Measurements from ENCODE around the gene CTNNA3.

The CTNNA3 gene

DNA sequence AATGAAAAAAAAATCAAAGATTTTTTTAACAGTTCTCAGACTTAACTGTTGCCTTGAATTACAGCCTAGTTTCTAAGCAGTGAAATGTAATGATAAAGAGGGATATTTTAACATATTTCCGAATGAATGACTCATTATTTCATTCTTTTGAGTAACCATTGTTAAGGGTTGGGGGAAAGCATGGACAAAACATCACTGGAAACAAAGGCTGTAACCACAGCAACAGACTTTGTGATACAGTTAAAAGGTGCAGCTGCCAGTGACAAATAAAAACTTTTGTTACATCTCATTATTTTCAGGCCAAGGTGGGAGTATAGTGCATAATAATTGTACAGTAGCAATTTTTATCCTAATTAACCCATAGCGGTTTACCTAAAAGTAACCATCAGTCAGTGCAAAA, 597.5 kb downstream of the CTNNA3 start:
- DNase-seq: no peak

DNA sequence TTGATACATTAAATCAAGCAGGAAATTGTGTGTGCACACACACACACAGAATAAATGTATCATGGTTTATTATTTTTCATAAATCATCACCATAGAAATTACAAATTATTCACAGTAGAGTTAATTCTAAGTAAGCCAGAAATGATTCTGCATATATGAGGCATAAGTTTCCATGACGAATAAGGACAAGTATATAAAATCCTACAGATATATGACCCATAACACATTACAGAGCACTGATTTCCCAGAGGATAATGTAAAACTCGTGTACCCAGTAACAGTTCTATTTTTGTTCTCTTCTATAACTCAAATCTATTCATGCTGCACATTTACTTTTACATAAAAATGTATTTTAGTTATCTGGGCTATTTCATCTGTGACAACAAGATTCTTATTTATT, 600.5 kb downstream of the CTNNA3 start:
- DNase-seq: no peak

DNA sequence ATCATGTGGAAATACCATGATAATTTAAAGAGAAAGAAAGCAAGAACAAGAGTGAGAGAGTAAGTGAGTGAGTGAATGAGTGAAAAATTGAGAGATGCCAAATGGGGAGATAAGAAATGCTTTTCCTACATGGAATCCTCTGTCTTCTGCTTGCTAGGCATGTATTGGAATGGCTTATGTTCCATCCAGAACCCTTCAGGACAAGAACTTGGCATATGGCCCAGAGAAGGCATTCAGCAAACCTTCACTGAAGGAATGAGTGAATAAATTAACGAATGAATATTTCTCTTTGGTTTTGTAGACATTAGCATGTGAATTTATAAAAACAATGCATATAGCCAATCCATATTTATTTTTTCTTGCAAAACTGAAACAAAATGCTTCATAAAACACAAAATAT, 608.0 kb downstream of the CTNNA3 start:
- no peak for DNase-seq

DNA sequence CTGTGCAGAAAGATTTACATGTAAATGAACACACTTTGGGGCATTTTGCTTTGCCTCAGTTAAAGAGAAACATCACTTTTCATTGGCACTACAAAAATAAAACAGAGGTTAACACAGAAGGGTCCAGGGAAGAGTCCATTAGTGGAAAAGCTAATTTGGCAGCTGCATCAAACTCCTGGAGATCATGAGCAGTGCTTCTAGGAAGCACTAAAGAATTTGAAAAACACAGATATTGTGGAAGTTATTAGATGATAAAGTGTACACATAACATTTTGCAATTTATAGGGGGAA, 608.9 kb downstream of the CTNNA3 start:
- no peak for DNase-seq

DNA sequence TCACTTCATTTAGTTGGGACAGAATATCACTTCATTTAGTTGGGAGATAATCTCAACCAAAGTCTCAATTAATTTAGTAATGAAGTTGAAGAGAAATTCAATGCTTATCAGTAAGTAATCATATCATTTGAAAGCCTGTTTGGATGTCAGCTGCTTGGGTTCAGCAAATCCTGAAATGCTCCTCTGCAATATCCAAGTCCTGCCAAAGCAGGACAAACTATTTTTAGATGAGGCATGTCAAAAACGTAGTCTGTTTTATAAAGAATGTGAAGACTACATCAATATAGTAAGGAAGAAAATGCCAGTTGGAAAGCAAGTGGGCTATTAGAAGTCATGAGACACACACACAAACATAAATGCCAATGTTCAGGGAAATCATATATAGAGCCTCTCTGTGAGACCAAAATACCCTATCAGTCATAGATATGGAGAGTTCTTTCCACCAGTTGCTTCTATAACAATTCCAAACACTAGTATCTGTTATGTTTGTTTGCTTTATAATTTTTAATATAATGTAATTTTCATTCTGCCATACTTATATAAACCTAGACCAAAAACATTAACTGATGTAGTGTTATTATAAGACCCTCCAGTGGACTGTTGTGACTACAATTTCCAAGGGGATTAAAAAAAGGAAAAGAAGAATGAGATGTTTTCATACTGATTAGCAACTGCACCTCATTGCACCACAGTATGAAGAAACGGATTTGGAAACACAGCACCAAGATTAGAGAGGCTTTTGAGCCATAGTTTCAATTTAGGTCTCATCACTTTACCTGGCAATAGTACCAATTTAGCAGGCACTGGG, 609.5 kb downstream of the CTNNA3 start:
- DNase-seq: no peak

DNA sequence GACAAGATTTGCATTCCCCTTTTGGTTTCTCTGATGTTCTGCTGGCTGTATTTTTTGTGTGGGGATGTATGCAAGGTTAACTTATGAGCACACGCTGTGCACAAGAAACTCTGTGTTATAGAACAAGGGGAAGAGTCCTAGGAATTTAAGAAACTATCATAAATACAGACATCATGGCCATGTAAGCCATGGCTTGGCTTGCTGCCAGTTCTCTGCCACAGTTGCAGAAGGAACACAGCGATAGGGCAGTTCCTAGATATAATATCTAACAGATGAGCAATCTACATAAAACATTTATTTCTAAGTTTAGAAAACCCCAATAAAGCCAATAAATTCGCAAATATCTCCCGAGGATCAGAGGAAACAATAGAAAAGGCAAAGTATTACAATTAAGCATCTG, 616.9 kb downstream of the CTNNA3 start:
- DNase-seq: no peak

DNA sequence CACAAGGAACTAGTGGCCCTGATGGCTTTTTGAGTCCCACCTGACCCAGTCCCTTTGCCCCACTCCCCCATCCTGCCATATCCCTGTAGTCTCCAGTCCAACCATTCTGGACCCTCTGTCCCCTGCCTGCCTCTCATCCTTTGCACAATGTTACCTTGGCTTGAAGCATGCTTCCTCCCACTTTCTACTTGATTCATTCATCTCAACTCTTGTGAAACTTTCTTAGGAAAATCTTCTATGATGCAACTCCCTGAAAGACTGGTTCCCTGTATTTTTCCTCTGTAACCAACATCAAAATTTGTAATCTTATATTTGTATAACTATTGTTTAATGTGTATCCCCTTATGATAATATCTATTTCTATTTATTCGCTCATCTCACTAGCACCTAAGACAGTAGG, 618.6 kb downstream of the CTNNA3 start:
- no peak for DNase-seq

DNA sequence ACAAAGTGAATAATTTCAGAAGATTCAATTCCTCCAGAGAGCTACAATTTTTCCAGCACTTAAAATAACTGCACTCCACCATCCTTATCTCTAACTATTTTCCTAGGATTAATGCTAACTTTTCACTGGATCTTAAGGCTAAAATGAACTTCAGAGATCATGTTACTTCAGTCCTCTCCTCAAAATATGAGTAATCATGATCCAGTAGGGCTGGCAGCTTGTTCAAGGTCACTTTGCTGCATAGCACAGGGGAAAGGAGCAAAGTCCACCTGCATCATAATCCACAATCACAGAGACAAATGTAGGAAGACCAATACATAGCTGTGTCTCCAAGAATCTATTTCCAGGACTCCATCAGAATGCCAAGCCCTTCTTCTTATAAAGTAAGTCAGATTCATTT, 619.9 kb downstream of the CTNNA3 start:
- DNase-seq: no peak

DNA sequence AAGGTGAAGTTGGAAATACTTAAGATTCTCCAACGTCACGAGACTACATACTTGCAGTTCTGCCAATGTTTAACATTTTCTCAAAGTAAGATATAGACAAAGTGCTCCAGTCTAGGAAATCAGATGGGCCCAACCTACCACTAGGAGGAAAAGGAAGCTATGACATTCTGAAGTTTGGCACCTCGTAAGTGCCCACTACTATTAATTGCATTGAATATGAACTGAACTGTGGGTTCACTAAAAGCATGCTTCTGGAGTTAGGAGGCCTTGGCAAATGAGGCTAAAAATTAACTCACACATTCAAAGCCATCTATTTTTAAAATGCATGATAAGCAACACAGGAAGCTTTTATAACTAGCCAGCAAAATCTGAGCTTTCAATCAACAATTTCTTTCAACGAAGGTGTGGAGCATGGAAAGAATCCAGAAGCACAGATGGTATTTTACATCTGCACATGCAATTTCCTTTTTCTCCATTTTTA, 620.5 kb downstream of the CTNNA3 start:
- DNase-seq: no peak

DNA sequence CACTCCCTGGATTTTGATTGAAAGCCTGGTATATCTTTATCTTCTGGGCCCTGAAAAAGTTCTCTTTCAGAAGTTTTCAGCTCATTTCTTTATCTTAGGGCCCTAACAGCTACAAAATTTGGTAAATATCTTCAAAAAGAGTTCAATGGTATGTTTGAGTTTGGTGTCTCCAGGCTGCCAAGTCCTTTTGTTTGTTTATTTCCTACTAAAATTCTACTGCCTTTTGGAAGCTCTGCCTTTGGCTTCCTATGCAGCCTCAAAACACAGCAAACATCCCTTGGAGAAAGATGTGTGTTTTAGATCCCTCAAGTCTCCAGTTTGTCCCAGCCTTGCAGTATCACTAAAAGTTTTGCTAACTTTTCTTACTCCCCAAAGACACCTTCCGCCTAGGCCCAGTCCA, 623.3 kb downstream of the CTNNA3 start:
- DNase-seq: no peak

DNA sequence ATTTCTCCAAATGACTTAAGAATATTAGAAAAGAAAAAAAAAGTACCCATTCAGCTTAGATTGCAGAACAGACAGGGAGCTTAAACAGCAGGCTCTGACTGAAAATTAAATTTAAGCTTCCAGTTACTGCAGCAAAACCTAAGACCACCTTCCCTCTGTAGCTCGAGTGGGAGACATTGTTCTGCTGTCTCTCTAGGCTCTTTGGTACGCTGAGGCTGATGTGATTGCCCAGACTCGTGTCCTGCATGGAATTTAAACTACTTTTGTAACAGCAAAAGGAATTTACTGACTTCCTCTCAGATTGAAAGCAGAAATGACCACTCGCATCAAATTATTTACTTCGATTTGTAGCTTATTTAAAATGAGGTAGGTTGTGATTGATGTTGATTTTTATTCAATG, 645.6 kb downstream of the CTNNA3 start:
- DNase-seq: no peak

DNA sequence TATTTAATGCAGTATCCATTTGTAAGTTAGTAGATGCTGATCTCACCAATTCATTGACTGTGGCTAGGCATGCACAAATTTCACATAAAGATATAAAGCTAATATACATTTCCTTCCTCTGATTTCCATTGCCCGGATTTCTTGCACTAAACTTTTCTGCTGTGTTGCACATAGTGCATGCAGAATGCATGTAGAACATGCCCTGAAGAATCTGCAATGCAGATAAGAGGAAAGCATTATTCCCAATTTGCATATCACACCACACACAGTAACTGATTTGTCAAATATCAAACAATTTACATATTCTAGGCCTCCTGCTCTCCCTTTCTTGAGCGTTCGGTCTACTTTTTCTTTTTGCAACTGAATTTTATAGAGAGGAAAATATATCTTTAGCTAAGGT, 646.0 kb downstream of the CTNNA3 start:
- no peak for DNase-seq

DNA sequence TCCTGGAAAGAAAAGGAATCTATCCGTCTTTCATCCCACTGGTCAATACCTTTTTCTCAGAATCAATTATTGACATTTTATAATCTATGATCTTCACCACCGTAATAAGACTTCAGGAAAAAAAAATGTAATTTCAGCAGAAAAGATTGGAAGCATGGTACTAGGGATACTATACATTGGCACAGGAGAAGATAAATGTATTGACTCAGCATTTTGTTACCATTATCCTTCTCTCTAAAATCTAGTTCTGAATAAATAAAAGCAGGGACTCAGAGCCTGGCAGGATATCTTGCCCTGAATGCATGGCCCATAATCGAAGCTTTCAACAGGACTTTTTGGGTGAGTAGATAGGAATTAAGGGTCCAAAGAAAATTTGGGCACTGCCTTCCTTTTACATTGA, 649.5 kb downstream of the CTNNA3 start:
- DNase-seq: no peak

DNA sequence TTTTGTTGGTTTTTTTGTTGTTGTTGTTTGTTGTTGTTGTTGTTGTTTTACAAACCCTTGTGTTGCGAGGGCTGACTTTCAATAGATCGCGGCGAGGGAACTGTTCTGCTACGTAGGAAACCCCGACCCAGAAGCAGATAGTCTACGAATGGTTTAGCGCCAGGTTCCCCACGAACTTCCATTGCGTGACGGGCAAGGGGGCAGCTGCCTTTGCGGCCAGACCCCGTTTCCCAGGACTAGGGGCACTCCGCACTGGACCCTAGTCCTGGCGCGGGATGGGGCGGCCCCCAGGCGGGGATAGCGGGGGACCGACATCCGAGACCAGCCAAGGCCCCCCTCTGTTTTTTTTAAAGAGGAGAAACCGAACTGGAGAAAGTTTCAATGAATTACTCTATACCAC, 650.6 kb downstream of the CTNNA3 start:
- no peak for DNase-seq

DNA sequence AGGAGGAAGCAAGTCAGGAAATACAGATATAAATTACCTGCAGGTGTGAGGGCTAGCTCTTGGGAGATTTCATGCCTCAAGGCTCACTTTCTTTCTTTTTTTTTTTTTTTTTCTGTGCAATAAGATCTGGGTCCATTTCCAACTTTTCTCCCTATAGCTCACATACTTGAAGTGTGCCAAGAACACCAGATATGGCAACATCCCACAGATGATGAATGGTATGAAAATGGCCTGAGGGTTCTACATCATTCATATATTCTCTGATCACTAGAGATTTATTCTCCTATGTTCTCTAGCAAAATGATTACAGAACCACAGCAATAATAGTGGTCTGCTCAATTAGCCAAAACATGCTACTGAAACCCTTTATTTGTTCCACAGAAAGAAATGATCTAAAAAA, 653.0 kb downstream of the CTNNA3 start:
- DNase-seq: no peak

DNA sequence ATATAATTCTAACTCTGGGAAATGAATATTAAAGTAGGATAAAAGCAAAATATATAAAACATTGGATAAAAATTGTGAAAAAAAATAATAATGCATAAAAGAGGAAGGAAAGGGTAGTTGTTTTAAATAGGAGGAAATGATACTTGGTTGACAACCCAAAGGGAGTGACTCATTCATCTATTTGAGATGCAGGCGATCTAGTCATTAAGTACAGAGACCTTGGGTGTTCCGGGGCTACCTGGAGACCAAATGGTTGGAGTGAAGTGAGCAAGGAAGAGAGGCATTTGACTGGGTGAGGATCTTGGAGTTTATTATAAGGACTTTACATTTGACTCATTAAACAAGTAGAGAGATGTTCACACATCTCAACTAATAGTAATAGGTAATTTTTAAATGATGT, 659.2 kb downstream of the CTNNA3 start:
- no peak for DNase-seq

DNA sequence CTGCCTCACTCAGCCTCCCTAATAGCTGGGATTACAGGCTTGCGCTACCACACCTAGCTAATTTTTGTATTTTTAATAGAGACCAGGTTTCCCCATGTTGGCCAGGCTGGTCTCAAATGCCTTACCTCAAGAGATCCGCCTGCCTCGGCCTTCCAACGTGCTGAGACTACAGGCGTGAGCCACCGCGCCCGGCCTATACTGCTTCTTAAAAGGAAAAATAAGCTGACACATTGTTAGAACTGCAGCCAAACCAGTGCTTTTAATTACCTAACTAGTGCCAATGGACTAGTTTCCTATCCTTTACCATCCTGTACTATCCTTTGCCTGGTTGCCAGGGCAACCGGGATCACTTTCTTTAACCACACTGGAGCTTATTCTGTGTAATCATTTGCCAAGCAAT, 662.1 kb downstream of the CTNNA3 start:
- DNase-seq: no peak

DNA sequence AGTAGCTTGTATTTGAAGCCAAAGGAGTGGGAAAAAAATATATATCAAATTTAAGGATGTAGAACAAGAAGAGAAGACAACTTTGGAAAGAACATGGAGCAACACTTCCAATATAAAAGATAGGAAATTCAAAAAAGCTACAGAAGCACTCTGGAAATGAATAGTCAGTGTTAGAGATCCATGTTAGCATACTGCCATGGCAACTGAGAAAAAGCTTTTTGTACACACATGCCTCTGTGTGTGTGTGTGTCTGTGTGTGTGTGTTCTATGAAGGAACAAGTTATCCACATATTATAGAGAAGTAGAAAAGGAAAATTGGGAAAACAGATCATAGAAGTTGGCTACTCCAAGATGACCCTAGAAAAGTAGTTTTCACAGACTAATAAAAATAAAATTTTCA, 673.9 kb downstream of the CTNNA3 start:
- no peak for DNase-seq

DNA sequence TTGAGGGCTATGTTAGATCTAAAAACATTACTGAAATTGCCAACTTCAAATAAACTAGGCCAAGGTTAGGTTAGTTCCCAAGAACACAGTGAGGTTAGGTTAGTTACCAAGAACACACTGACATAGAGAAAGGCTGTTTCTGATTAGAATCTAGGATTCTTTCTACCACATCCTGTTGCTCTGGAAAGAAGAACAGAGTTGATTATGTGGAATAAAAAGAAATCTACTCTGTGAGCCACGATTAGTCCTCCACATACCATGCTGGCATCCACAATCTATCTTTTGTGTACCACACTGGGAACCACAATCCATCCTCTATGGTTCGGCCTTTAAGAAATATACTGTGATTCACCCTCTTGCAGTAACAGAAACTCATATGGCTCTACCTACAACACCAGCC, 678.8 kb downstream of the CTNNA3 start:
- no peak for DNase-seq

DNA sequence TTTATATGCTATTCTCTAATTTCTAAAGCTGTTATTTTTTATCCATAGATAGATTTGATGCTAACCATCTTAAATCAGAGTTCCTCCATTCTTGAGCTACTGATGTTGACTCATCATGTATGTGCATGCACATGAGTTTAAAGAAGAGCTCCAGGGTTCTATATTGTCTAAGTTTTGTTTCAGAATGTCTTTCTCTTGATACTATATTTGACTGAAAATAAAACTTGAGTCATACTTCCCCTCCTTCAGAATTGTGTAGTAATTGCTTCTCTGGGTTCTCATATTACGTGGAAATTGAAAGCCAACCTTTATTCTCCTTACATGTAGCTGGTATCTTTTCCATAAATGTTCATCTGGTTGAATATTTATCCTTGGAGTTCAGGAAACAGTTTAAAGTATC, 680.8 kb downstream of the CTNNA3 start:
- DNase-seq: peak in 1 of 5 donors; percentile 7

DNA sequence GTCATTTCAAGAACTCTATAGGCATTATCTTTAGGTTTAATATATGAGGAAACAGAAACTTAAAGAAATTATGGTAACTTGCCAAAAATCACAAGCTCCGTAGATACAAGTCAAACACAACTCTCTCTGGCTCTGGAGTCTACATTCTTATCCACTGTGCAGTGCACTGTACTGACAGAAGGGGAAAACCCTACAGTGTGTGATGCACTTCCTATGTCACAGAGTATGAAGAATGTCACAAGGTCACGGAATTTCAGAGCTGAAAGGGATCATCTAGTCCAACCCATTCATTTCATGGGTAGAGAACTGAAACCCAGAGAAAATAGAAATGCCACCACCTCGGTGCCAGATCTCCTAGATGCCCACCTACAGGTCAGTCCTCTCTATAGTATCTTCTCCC, 684.0 kb downstream of the CTNNA3 start:
- DNase-seq: no peak

DNA sequence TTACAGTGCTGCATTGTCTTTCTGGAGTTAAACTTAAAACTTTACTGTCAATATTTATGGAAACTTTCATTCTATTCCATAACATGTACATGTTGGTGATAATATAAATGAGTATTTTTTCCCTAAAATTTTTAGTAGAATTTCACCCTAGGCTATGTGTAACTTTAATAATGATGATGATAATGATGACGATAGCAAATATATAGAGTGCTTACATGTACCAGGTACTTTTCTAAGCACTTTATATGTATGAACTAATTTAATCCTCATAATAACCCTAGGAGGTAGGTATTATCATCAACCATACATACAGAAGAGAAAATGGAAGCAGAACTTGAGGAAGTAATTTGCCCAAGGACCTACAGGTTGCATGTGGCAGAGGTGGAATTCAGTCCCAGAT, 684.5 kb downstream of the CTNNA3 start:
- no peak for DNase-seq

DNA sequence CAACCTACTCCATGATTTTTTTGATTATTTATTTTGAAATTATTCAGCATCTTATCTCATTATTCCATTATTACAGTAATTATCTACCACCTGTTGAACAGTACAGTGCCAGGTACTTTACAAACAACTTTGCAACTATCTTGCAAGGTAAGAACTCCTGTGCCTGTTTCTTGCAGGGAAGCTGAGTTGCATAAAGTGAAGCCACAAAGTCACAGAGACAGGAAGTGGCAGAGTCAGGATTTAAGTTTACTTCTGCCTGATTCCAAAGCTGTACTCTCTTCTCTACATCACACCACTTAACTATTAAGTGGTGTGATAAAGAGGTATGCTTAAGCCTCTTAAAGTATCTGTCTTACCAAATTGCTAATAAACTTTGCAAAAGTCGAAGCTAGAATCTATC, 690.0 kb downstream of the CTNNA3 start:
- DNase-seq: no peak

DNA sequence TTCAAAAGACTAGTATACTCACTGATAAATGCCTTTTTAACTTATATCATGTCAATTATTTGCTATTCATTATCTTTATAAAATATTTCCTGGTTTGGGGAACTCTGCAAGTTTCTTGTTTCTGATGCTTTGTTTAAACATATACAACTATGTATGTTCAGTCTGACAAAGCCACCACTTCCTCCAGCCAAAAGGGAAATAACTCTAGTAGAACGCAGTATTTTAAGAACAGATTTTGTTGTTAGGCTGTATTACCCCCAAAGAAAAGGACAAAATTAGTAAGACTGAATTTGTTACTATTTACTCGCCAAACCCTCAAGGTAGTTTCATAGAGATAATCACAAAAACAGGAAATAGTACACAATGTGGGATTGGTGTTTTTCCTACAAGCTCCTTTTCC, 691.3 kb downstream of the CTNNA3 start:
- DNase-seq: no peak

DNA sequence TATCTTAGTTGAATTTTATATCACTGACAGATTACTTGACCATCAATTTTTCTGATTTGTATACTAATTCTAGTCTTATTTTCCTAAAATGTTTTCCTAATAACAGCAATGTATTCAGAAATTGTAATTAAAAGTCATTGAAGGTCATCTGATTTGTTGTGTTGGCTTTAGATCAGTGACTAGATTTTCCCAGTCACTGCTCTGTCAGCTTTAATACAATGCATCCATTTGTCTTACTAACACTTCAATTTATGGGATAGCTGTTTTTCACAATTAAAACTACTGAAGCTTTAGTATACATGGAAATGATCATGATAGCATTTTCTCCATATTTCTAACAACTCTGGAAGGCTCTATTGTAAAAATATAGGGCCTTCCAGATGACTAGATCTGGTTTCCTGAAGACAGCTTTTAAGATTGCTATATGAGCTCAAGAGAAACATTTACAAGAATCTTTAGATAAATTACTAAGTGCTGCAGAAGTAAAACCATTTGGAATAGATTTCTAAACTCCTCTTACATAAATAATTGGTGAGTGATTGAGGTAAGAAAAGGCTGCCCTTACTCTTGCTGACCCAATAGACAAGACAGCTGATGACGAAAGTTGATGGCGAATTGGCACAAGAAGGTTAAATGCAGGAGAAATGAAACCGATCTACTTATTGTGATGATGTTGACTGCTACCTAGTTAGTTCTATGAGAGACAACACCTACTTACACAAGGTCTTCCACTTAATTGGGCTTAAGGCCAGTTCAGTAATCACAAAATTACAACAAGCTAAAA, 696.0 kb downstream of the CTNNA3 start:
- DNase-seq: no peak

All from T-helper 1 cell (primary cell).